HEK293T (cell line): ENCODE results near the gene HAP1.

Experiments
- ARNT ChIP-seq: fragments of 450-650 bp; IDR thresholded peaks from 2 replicates; pipeline ENCODE4 v1.6.1; 2017; ENCODE audit warnings: mild to moderate bottlenecking
- BHLHE40 ChIP-seq: fragments of 450-650 bp; IDR thresholded peaks from 2 replicates; pipeline ENCODE4 v1.6.1; 2016; ENCODE audit warnings: mild to moderate bottlenecking, moderate library complexity, borderline replicate concordance
- ELF4 ChIP-seq: fragments of 450-650 bp; IDR thresholded peaks from 2 replicates; pipeline ENCODE4 v1.6.1; 2017; ENCODE audit warnings: antibody characterized with exemption
- FOXA1 ChIP-seq: fragments of 450-650 bp; IDR thresholded peaks from 2 replicates; pipeline ENCODE4 v1.6.1; 2016; ENCODE audit warnings: mild to moderate bottlenecking
- FOXK2 ChIP-seq: fragments of 450-650 bp; IDR thresholded peaks from 2 replicates; pipeline ENCODE4 v1.6.1; 2016; ENCODE audit warnings: mild to moderate bottlenecking
- FOXM1 ChIP-seq: fragments of 450-650 bp; IDR thresholded peaks from 2 replicates; pipeline ENCODE4 v1.6.1; 2017; ENCODE audit warnings: mild to moderate bottlenecking, borderline replicate concordance
- HDGF ChIP-seq: fragments of 450-650 bp; IDR thresholded peaks from 2 replicates; pipeline ENCODE4 v1.6.1; 2017; ENCODE audit warnings: antibody characterized with exemption, borderline replicate concordance
- L3MBTL2 ChIP-seq: fragments of 450-650 bp; conservative IDR thresholded peaks from 2 replicates; pipeline ENCODE4 v1.6.1; 2016; ENCODE audit warnings: mild to moderate bottlenecking
- SP1 ChIP-seq: fragments of 450-650 bp; IDR thresholded peaks from 2 replicates; pipeline ENCODE4 v1.6.1; 2017
- SUZ12 ChIP-seq: fragments of 450-650 bp; IDR thresholded peaks from 2 replicates; pipeline ENCODE4 v1.6.1; 2016; ENCODE audit warnings: mild to moderate bottlenecking
- ZNF384 ChIP-seq: fragments of 450-650 bp; IDR thresholded peaks from 2 replicates; pipeline ENCODE4 v1.6.1; 2016
- TF ChIP-seq, protein P1 (sequence below): fragments of 450-650 bp; IDR thresholded peaks from 2 replicates; pipeline ENCODE4 v1.6.1; 2016

DNA sequence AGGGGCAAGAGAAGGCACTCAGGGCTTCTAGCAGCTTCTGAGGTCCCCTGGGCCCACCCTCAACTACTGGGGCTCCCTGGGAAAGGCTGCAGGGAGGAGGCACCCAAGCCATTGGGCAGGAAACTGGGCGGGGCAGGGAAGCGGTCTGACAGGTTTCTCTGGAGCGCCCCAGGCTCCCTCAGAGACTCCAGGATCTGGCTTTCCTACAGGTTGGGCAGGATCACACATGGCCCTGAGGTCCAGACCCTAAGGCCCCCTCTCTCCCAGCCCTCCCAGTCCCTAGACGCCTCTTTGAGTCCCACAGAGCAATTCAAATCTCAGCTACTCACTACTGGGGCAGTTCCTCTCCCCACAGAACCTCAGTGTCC lies 37.8 kb upstream of the HAP1 start:
- TF ChIP-seq FOXK2 (no peak), ZNF384 (no peak), L3MBTL2 (no peak), SUZ12 (no peak), SP1 (no peak), ARNT (no peak), FOXM1 (no peak), ELF4 (no peak), BHLHE40 (no peak), HDGF (no peak), FOXA1 (no peak)
- TF ChIP-seq, protein P1, sequence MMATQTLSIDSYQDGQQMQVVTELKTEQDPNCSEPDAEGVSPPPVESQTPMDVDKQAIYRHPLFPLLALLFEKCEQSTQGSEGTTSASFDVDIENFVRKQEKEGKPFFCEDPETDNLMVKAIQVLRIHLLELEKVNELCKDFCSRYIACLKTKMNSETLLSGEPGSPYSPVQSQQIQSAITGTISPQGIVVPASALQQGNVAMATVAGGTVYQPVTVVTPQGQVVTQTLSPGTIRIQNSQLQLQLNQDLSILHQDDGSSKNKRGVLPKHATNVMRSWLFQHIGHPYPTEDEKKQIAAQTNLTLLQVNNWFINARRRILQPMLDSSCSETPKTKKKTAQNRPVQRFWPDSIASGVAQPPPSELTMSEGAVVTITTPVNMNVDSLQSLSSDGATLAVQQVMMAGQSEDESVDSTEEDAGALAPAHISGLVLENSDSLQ = no peak
